Breast epithelium (tissue), 3 donors: ENCODE results near the gene CCDC106.

ENCODE experiments used
- POLR2A ChIP-seq: fragments of 450-650 bp; IDR thresholded peaks from one replicate; pipeline ENCODE4 v1.6.1; 2016; ENCODE audit warnings: antibody characterized with exemption, mild to moderate bottlenecking, moderate library complexity
- POLR2AphosphoS5 ChIP-seq, 3 donors: sonication (generic); formaldehyde crosslinking; IDR thresholded peaks; one replicate each; pipeline ENCODE4 v1.6.1; 2017; ENCODE audit warnings: antibody characterized with exemption in 3 of 3
- TF ChIP-seq, protein P1 (sequence below), 3 donors: fragments of 450-650 bp; IDR thresholded peaks; one replicate each; pipeline ENCODE4 v1.5.1; 2016 to 2017; ENCODE audit warnings: antibody characterized with exemption in 3 of 3, mild to moderate bottlenecking in 3 of 3, moderate library complexity in 3 of 3

DNA sequence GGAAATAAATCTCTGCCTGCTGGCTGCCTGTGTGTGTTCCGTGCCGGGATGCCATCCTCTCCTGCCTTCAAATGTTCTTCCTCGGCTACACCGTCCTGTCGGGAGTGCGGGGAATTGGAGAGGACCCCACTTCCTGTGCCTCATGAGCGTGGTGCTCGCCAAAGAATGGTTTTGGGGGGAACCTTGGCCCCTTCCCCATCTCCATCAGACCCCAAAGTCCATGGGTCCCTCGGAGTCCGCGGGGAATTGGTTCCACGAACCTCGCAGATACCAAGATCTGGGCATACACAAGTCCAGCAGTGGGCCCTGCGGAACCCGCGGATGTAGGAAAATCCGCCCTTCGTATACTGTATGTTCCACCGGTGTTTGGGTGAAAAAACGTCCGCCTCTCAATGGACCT is 44.9 kb upstream of the CCDC106 start:
- TF ChIP-seq, protein P1, sequence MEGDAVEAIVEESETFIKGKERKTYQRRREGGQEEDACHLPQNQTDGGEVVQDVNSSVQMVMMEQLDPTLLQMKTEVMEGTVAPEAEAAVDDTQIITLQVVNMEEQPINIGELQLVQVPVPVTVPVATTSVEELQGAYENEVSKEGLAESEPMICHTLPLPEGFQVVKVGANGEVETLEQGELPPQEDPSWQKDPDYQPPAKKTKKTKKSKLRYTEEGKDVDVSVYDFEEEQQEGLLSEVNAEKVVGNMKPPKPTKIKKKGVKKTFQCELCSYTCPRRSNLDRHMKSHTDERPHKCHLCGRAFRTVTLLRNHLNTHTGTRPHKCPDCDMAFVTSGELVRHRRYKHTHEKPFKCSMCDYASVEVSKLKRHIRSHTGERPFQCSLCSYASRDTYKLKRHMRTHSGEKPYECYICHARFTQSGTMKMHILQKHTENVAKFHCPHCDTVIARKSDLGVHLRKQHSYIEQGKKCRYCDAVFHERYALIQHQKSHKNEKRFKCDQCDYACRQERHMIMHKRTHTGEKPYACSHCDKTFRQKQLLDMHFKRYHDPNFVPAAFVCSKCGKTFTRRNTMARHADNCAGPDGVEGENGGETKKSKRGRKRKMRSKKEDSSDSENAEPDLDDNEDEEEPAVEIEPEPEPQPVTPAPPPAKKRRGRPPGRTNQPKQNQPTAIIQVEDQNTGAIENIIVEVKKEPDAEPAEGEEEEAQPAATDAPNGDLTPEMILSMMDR (IDR thresholded peaks at IDR 0.05) = no peak
- TF ChIP-seq POLR2AphosphoS5 (IDR thresholded peaks at IDR 0.05) (no peak), POLR2A (no peak)
